Transverse colon (tissue), 4 donors: ENCODE measurements around the gene MATR3. TPM values are rescaled to one million over a fixed set of nuclear protein-coding genes. Genes with fewer than 3 reads are reported as not detected.

Experiments
- DNase-seq: peaks from one replicate; pipeline ENCODE4 v3.0.0-alpha.2; 2019
- H3K27ac ChIP-seq, 4 donors: fragments of 200-600 bp; sonication (generic); 2 replicates each; pipeline ENCODE4 v1.5.1; 2016 to 2018; ENCODE audit warnings: inconsistent platforms in 4 of 4
- H3K27me3 ChIP-seq: fragments of 200-600 bp; sonication (generic); 2 replicates; pipeline ENCODE4 v1.5.1; 2017; ENCODE audit warnings: inconsistent platforms
- H3K36me3 ChIP-seq, 4 donors: fragments of 200-600 bp; sonication (generic); 2 replicates each; pipeline ENCODE4 v1.5.1; 2017 to 2019; ENCODE audit warnings: inconsistent platforms in 4 of 4
- H3K4me1 ChIP-seq, 4 donors: fragments of 200-600 bp; sonication (generic); 2 replicates each; pipeline ENCODE4 v1.5.1; 2017 to 2020; ENCODE audit warnings: inconsistent platforms in 4 of 4
- H3K4me3 ChIP-seq, 4 donors: fragments of 200-600 bp; sonication (generic); 1 replicate in 1 of 4; 2 replicates in 3 of 4; pipeline versions ENCODE4 v1.5.1 to v1.6.1; 2017 to 2019; ENCODE audit warnings: inconsistent platforms in 4 of 4
- H3K9me3 ChIP-seq, 2 donors: fragments of 200-600 bp; sonication (generic); 2 replicates each; pipeline ENCODE4 v1.5.1; 2017 to 2019; ENCODE audit warnings: inconsistent platforms in 2 of 2
- EP300 ChIP-seq: sonication (generic); formaldehyde crosslinking; IDR thresholded peaks from one replicate; pipeline ENCODE4 v1.6.1; 2017; ENCODE audit warnings: antibody characterized with exemption, low read depth
- POLR2A ChIP-seq: fragments of 450-650 bp; IDR thresholded peaks from one replicate; pipeline ENCODE4 v1.6.1; 2016; ENCODE audit warnings: antibody characterized with exemption, mild to moderate bottlenecking, moderate library complexity
- POLR2AphosphoS5 ChIP-seq, 3 donors: sonication (generic); formaldehyde crosslinking; IDR thresholded peaks; one replicate each; pipeline ENCODE4 v1.6.1; 2016; ENCODE audit warnings: antibody characterized with exemption in 3 of 3
- WGBS, 2 donors: methylation state at CpG; one replicate each; pipeline ENCODE4 v1.1.5; 2018; ENCODE audit warnings: low coverage in 1 of 2; 5-methylcytosine and 5-hydroxymethylcytosine counted together
- in situ Hi-C, 4 donors: fragments of 200-750 bp; cut with MboI; loops; one replicate each; pipeline versions ENCODE4 v1.15.0 to v1.15.1; 2017; ENCODE audit warnings: low sequenced_read_pairs in 3 of 4, low pct_ligation_motif_present in 1 of 4, low pct_unique_long_range_greater_than_20kb in 1 of 4
- intact Hi-C: fragments of 100-400 bp; cut with DNase I; formaldehyde crosslinking; loops from one replicate; pipeline ENCODE4 v1.15.1; 2023; ENCODE audit warnings: low total_unique reads
- total RNA-seq, 4 donors: library from RNA; depleted of rRNA; stranded (reverse); fragments of >200 nt; gene quantifications; one replicate each; pipeline ENCODE4 v1.1.0, GENCODE V29; 2016
- TF ChIP-seq, protein P1 (sequence below), 5 experiments: fragments of 200-600 bp in 3 of 5; fragments of 450-650 bp in 2 of 5; sonication (generic) in 3 of 5; IDR thresholded peaks; 1 replicate in 2 of 5; 2 replicates in 3 of 5; pipeline ENCODE4 v1.5.1; 2016 to 2017; ENCODE audit warnings: antibody characterized with exemption in 5 of 5, inconsistent platforms in 3 of 5, mild to moderate bottlenecking in 2 of 5, moderate library complexity in 1 of 5

Gene MATR3
- 100 to 1,000 TPM in 3 of 4 donors, 10 to 100 TPM in 1; 97.3 to 190 (median 134) TPM for total RNA-seq

- Histone ChIP-seq H3K9me3 (no peaks in the 10 kb centered on the region), H3K36me3 (no peaks in the 10 kb centered on the region), H3K27me3 (no peaks in the 10 kb centered on the region), H3K27ac (peak within 1 kb of the TSS; percentile 96 to 100 (median 99)), H3K4me3 (peak within 1 kb of the TSS; percentile 75 to 91 (median 84)), H3K4me1 (peaks cover 28 to 43% (median 41%) of the 10 kb centered on the region in 4 donors)
- DNase-seq, result peak; percentile 97
- intact Hi-C loops, result loop anchor here (5.0 to 10.0 kb wide), 2 partner anchors 44 to 719 kb away; partner anchors contain the start of gene HSPA9
- no peak for TF ChIP-seq EP300
- peak; percentile 99 for TF ChIP-seq POLR2A
- peak; percentile 98 to 99 (median 99) for TF ChIP-seq POLR2AphosphoS5 (IDR thresholded peaks at IDR 0.05)
- in situ Hi-C loops, result no loop called here
- 0% methylated on average over 71 of the region's 88 CpGs; no CpG with 5 or more reads in 1 of the 2 donors for WGBS, 2 donors
These were observed at the start of gene MATR3 for GRCh38 chr5:139293507-139294373. Gene MATR3, plus strand, starts transcription at chr5:139293740. Its CDS starts 13,676 bp downstream, at chr5:139307416.

DNA sequence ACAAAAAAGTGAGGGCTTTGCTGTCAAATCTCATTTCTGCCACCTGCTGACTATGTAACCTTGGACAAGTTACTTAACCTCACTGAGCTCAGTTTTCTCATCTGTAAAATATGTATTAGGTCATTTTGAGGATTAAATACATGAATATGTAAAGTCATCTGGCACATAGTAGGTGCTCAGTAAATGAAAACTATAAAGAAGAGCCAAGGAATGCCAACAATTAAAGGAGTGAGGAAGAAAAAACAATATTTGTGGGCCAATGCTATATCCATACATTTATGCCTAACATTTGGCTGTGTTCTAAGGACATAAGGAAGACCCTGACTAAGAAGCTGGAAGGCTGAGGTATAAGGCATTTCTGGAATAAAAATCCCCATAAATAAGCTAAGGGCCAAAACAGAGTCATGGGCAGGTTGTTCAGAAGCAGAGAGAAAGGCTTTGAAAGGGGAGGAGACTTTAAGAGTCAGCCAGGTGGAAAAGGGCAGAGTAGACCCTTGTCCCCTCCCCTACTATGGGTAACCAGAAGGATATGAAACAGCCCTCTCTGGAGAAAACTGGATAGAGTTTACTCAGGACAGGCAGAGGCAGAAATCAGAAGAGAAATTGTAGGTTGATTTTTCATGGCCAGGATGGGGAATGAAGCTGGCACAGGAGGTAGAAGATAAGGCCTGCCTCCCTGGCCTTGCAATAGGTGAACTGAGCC is 47.8 kb upstream of the MATR3 start:
- DNase-seq, result no peak
- intact Hi-C loops, result no loop called here
- in situ Hi-C loops, result no loop called here
- Histone ChIP-seq H3K27ac (no peak overlapping the region), H3K36me3 (no peaks in the 10 kb centered on the region), H3K4me3 (no peak overlapping the region), H3K27me3 (no peaks in the 10 kb centered on the region), H3K9me3 (no peaks in the 10 kb centered on the region), H3K4me1 (no peaks in the 10 kb centered on the region)
- TF ChIP-seq POLR2AphosphoS5 (IDR thresholded peaks at IDR 0.05) (no peak), POLR2A (no peak), EP300 (no peak)
- TF ChIP-seq, protein P1, sequence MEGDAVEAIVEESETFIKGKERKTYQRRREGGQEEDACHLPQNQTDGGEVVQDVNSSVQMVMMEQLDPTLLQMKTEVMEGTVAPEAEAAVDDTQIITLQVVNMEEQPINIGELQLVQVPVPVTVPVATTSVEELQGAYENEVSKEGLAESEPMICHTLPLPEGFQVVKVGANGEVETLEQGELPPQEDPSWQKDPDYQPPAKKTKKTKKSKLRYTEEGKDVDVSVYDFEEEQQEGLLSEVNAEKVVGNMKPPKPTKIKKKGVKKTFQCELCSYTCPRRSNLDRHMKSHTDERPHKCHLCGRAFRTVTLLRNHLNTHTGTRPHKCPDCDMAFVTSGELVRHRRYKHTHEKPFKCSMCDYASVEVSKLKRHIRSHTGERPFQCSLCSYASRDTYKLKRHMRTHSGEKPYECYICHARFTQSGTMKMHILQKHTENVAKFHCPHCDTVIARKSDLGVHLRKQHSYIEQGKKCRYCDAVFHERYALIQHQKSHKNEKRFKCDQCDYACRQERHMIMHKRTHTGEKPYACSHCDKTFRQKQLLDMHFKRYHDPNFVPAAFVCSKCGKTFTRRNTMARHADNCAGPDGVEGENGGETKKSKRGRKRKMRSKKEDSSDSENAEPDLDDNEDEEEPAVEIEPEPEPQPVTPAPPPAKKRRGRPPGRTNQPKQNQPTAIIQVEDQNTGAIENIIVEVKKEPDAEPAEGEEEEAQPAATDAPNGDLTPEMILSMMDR (IDR thresholded peaks at IDR 0.05), result no peak

GRCh38 chr5:139246394-139246793 is 47.1 kb upstream of the MATR3 start:
- Histone ChIP-seq H3K4me1 (no peaks in the 10 kb centered on the region), H3K36me3 (no peaks in the 10 kb centered on the region), H3K4me3 (no peak overlapping the region), H3K9me3 (no peaks in the 10 kb centered on the region), H3K27me3 (no peaks in the 10 kb centered on the region), H3K27ac (no peak overlapping the region)
- 33 to 38% methylated on average over 2 to 4 of the region's 4 CpGs for WGBS, 2 donors
- no peak for DNase-seq
- in situ Hi-C loops (no loop called here), intact Hi-C loops (no loop called here)
- TF ChIP-seq EP300, result no peak
- no peak for TF ChIP-seq POLR2A
- TF ChIP-seq, protein P1 (IDR thresholded peaks at IDR 0.05), result no peak

DNA sequence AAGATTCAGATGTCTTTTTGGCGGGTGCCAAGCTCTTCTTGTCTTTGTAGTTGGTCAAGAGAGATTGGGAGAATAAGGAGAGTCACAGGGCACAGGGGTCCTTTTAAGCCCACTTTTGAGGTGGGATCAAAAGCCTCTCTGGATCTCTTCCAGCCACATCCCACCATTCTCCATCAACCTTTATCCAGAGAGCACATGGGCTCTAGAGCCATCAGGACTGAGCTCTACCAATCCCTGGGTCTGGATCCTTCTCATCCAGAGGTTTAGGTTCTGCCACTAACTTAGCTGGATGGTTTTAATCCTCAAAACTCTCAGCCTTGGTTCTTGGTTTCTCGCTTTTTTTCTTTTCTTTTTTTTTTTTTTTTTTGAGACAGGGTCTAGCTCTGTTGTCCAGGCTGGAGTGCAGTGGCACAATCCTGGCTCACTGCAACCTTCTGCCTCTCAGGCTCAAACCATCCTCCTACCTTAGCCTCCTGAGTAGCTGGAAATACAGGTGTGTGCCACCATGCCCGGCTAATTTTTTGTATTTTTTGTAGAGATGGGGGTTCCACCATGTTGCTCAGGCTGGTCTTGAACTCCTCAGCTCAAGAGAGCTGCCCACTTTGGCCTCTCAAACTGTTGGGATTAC is 44.6 kb upstream of the MATR3 start:
- no peak for TF ChIP-seq POLR2AphosphoS5 (IDR thresholded peaks at IDR 0.05)
- TF ChIP-seq EP300, result no peak
- TF ChIP-seq, protein P1 (IDR thresholded peaks at IDR 0.05), result no peak
- no peak for TF ChIP-seq POLR2A
- Histone ChIP-seq H3K4me1 (no peaks in the 10 kb centered on the region), H3K27ac (no peak overlapping the region), H3K36me3 (no peaks in the 10 kb centered on the region), H3K9me3 (no peaks in the 10 kb centered on the region), H3K4me3 (no peak overlapping the region), H3K27me3 (no peaks in the 10 kb centered on the region)
- in situ Hi-C loops, result no loop called here
- 86 to 92% methylated on average over 3 of the region's 3 CpGs for WGBS, 2 donors
- intact Hi-C loops, result no loop called here
- DNase-seq, result no peak
